Putamen (tissue), 1 donor: ENCODE data around the gene HCRTR1.

Experiments used
- DNase-seq: peaks from one replicate; pipeline ENCODE4 v3.0.0-alpha.2; 2016; ENCODE audit warnings: low spot score

HCRTR1 gene

GRCh38 chr1:31650161-31651088, 32.9 kb downstream of the HCRTR1 start:
- no peak for DNase-seq

DNA sequence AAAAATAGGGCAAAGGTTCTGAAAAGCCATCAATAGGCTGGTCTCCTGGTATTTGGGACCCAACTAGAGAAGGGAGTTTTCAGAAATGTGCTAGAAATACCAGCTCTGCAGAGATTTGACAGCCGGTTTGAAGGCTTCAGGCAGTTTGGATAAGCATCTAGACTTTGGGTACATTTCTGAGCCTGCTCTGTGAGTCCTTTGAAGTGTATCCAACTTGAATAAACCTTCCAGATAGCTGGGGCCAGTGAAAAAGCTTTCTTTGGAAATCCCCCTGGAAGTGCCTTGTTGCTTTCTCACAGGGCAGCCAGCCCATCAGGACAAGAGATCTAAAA, 33.6 kb downstream of the HCRTR1 start:
- DNase-seq: no peak

GRCh38 chr1:31651766-31652165, 34.3 kb downstream of the HCRTR1 start:
- DNase-seq: no peak

DNA sequence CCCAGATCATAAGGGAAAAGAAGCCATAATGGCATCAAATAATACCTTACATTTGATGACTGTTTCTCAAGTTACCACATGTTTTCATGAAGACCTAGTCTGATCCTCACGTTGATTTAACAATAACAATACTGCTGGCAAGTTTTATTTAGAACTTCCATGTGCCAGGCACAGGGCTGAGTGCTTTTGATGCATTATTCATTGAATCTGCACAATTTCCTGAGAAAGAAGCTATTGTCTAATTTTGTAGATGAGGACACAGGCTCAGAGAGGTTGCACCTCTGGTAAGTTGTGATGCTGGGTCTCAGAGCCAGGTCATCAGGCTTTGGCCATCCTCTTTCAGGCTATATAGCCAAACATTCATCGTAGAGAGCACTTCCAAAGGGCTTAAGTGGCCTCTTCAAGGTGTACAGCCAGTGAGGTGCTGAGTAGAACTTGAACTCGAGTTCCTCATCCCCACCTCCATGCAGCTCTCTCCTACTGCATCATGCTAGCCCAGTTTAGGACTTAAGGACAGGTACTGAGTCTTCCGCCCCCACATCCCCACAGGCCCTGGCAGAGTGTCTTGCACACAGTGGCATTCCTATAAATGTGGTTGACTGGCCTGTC, 35.5 kb downstream of the HCRTR1 start:
- DNase-seq: no peak

DNA sequence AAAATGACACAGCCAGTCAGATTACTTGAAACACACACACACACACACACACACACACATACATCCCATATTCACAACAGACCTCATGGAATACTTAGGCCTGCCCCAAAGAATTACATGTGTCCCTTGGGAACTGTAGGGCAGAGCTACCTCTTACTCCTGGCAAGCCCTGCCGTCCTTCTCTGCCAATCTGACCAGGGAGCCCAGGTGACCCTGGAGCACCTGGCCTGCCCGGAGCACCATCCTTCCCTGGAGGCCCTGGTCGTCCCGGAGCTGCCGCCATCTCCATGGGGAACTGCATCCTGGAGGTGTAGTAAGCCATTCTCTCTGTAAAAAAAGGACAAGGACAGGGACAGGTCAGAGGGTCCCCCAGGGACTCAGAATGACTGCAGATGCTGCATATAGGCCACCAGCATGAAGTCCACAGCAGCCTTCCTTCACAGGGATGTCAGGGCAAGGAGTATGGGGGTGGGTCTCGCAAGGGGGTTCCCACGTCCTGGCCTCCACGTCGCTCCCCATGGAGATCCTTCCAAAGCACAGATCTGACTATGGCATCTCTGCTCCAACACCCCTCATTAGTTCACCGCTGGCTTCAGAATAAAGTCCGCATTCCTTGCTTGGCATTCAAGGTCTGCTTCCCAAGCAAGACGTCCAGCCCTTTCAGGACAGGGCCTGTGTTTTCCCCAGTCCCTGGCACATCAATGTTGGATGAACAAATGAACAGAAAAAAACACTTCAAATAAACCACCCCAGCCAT, 36.4 kb downstream of the HCRTR1 start:
- DNase-seq: no peak

- no peak for DNase-seq
Measured at GRCh38 chr1:31654474-31654776, 36.9 kb downstream of the HCRTR1 start.

DNA sequence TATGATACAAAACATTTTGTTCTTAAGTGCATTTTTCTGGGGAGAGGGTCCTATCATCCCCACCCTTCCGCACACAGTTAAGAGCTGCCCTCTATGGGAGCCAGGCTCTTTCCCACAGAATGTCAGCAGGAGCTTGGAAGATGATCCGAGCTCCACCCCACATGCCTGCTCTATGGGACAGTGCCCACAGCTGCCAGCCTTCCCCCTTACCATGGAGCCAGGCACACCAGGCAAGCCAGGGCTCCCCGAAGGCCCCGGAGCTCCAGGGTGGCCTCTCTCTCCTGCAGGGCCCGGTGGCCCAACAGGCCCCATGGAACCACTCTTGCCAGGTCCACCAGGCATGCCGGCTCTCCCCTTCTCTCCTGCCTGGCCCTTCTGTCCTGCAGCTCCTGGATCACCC, 37.6 kb downstream of the HCRTR1 start:
- no peak for DNase-seq

- no peak for DNase-seq
Measured at GRCh38 chr1:31655756-31656155, 38.3 kb downstream of the HCRTR1 start.

DNA sequence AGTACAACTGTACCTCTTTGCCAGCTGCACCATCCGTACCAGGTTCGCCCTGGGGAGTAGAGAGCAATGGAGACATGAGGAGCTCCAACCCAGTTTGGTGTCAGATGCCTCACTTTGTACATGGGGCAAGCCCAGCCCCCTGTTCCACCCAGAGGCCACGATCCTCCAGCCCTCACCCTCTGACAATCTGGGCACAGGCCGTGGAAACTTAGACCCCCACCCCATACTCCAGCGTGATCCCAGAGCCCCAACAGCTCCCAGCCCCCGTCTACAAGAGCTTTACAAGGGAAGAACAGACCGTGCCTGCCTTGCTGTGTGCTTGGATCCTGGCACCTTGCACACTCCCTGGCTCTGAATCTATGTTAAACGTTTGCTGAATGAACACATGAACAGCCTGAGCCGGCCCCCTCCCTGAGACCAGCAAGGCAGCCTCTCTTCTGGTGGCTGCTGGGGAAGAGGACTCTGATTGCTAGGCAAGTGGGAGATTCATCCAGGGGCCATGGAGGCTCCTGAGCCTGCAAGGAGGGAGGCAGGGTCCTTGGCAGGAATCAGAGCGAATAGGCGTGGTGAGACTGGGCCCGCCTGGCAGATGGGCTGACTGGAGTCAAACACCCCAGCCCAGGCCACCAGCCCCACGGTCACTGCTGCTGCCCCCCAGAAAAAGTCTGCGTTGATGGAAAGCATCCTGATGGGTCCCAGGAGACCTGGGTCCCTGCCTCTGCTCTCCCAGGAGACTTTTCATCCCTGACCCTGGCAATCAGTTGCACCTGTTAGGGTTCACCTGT, 39.7 kb downstream of the HCRTR1 start:
- DNase-seq: no peak

- DNase-seq: no peak
Measured at GRCh38 chr1:31657972-31658510, 40.6 kb downstream of the HCRTR1 start.

DNA sequence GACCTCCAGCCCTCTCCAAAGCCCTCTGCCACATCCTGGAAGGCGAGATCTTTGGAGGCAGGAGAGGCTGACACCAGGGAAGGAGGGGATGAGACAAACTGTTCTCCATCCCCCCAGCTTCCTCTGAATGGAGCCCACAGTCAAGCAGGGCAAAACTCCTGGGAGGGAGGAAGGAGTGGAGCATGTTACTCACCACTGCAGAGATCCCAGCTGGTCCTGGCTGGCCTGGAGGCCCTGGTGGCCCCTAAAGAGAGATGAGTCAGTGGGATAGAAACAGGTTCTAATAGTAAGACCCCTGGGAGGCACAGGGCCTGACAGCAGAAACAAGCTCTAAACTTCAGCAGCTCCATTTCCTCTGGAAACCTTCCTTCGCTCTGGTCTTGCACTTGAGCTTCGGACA, 41.2 kb downstream of the HCRTR1 start:
- no peak for DNase-seq

DNA sequence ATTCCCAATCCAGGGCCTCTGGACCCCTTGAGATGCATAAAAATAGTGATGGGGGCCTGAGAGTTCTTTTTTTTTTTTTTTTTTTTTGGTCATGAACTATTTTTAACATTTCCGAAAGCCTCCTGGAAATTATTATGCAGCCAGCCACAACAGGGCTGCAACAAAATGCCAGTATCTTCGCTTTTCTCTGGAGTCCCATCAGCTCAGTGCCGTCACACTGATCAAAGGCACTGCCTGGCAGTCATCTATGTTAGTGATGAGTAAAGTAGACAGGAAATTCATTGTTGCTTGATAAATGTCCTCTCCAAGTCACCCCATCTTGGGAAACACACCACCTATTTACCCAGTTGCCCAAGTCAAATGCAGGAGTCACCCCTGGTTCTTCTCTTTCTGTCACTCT, 42.4 kb downstream of the HCRTR1 start:
- DNase-seq: no peak

GRCh38 chr1:31660871-31661455, 43.5 kb downstream of the HCRTR1 start:
- DNase-seq: no peak

GRCh38 chr1:31661856-31662255, 44.4 kb downstream of the HCRTR1 start:
- no peak for DNase-seq

DNA sequence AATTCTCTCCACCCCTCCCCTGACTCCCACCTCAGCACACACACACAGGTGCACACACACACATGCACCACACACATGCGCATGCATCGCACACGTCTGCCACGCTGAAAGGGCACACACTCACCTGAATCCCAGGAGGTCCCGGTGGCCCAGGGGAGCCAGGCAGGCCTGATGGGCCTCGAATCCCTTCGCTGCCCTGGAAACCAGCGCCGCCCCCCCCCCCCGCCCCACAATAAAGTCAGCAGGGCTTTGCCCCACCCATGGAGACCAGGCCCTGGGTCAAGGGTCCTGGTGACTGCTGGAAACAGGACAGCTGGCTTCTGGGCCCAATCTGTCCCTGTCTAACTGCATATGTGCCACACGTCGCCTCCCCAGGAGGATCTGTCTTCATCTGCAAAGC, 45.0 kb downstream of the HCRTR1 start:
- DNase-seq: no peak

DNA sequence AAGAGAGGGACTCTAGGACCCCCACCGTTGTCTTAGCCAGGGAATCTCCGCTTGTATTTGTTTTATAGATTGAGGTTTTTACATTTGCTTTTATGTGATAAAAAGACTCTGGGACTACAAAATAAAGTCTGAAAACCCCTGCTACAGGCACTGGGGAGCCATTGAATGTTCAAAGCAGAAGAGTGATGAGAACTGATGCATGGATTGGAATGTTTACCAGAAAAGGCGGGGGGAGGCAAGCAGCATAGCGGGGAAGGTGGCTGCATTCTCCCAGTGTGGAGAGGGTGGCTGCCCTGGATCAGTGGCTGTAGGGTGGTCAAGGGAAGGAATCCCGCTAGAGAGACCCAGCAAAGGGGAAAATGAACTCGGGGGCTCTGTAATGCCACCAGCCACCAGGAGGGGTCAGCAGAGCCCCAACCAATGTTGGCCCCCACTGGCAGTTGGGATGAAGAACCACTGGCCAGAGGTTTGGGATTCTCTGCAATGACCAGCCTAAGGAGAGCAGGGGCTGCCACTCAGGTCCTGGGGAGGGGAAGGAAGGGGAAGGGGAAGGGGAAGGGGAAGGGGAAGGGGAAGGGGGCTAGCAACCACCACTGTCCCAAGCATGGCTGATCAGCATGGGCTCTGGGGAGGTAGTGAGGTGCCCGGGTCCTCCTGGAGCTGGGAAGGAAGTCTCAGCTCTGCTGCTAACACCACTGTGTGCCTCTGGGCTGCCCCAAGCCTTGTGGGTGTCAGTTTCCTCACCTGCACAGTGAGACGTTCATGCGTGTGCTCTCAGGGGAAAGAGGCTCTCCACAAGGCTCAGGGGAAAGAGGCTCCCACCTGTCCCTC, 46.3 kb downstream of the HCRTR1 start:
- peak; percentile 36 for DNase-seq

DNA sequence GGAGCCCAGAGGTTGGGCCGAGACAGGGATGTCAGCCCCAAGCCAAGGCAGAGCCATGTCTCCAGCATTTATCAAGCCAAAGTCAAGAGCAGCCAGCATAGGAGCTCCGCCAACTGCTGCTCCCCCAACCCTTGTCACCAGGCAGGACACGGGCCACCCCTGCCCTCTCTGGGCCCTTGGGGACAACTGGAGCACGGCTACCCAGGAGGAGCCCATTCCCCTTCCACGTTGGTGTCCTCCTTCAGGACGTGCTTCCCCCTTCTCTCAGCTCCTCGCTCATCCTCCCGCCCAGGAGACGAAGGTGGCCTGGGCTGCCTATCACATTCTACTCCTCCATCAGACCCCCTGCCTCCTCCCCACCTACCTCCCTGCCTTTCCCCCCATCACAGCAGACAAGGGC, 47.0 kb downstream of the HCRTR1 start:
- DNase-seq: no peak

DNA sequence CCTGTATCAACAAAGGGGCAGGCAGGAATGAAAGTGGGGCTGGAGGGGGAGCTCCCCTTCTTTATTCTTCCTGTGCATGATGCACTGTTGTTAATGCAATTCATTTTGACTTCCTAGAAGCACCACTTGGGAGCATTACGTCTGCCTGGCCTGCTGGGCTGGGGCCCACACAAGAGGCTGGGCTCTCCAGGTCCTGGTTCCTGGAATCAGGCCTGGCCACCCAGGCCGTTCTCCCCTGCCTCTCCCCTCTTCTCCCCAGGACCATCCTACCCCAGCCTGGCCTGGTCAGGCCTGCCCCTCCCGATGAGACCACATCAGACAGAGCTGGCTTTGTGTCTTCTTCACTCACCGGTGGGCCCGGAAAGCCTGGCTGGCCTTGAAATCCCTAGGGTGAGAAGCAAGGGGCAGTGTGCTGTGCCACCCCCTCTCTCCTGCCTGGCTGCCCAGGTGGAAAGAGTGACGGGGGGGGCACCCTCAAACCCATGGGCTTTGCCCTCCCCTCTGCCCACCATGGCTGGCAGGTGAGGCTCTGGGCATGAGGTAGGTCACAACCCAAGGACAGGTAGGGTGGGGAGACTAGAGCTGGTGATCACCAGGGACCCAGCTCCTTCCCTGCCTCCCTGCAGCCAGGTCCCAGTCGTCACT, 47.9 kb downstream of the HCRTR1 start:
- no peak for DNase-seq

DNA sequence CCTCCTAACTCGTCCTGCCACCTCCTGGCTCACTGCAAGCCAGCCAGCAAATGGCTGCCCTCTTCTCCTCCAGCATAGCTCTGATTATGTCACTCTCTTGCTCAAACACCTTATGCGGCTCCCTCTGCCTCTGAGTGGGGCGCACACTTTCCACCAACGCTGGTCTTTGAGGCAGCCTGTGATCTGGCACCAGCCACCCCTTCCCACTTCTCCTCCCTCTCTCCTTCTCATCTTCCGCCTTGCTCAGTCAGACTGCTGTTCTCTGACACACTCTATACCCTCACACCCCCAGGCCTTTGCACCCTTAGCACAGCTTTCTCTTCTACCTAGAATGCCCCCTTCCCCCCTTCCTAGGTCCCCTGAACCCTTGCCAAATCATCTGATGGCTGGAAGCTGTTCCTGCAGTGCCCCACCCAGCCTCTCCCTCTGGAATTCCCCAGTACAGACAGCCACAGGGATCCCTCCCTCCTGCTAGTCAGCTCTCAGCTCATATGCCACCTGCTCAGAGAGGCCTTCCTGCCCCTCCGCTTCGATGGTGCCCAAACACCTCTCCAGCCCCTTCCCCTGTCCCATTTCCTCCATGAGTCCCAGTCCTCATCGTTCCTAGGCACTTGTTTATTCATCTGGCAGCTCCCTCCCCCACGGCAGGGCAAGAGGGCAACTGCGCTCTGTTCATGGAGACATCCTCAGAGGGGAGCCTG, 48.9 kb downstream of the HCRTR1 start:
- DNase-seq: peak; percentile 66
